Suprapubic skin (tissue), 4 donors: Measurements from ENCODE around the gene TFCP2L1. TPM values are rescaled to one million over a fixed set of nuclear protein-coding genes. Genes with fewer than 3 reads are reported as not detected.
"Not testable (repeated sequence)": the region's sequence is repeated elsewhere in the genome, so short reads cannot be mapped to it uniquely, and the experiment has no call there.

Source experiments
- DNase-seq, 2 donors: peaks; one replicate each; pipeline ENCODE4 v3.0.0-alpha.2; 2019; ENCODE audit warnings: low spot score in 2 of 2
- H3K27ac ChIP-seq: fragments of 200-600 bp; sonication (generic); one replicate; pipeline ENCODE4 v1.5.1; 2019
- H3K27me3 ChIP-seq: fragments of 200-600 bp; sonication (generic); one replicate; pipeline ENCODE4 v1.5.1; 2019
- H3K36me3 ChIP-seq: fragments of 200-600 bp; sonication (generic); one replicate; pipeline ENCODE4 v1.5.1; 2019
- H3K4me1 ChIP-seq: fragments of 200-600 bp; sonication (generic); one replicate; pipeline ENCODE4 v1.5.1; 2019
- H3K4me3 ChIP-seq: fragments of 200-600 bp; sonication (generic); one replicate; pipeline ENCODE4 v1.5.1; 2019; ENCODE audit warnings: mild to moderate bottlenecking
- H3K9me3 ChIP-seq: fragments of 200-600 bp; sonication (generic); one replicate; pipeline ENCODE4 v1.5.1; 2019
- CTCF ChIP-seq, 2 donors: fragments of 200-600 bp in 1 of 2; fragments of 450-650 bp in 1 of 2; sonication (generic) in 1 of 2; IDR thresholded peaks; one replicate each; pipeline ENCODE4 v1.5.1; 2016 to 2019; ENCODE audit warnings: antibody characterized with exemption in 2 of 2, mild to moderate bottlenecking in 1 of 2, moderate library complexity in 1 of 2
- EP300 ChIP-seq: sonication (generic); formaldehyde crosslinking; IDR thresholded peaks from one replicate; pipeline ENCODE4 v1.6.1; 2017; ENCODE audit warnings: antibody characterized with exemption
- POLR2A ChIP-seq, 2 donors: fragments of 450-650 bp; IDR thresholded peaks; one replicate each; pipeline ENCODE4 v1.6.1; 2017; ENCODE audit warnings: antibody characterized with exemption in 2 of 2, mild to moderate bottlenecking in 2 of 2, moderate library complexity in 2 of 2
- POLR2AphosphoS5 ChIP-seq, 3 donors: sonication (generic); formaldehyde crosslinking; IDR thresholded peaks; one replicate each; pipeline ENCODE4 v1.6.1; 2017; ENCODE audit warnings: antibody characterized with exemption in 3 of 3
- WGBS: methylation state at CpG from one replicate; pipeline ENCODE4 v1.1.5; 2018; 5-methylcytosine and 5-hydroxymethylcytosine counted together
- total RNA-seq, 4 donors: library from RNA; depleted of rRNA; stranded (reverse); fragments of >200 nt; gene quantifications; one replicate each; pipeline ENCODE4 v1.1.0, GENCODE V29; 2016

TFCP2L1 gene
- total RNA-seq, 4 donors from 2014 or later, result 33.5 to 64.1 (median 52.7) TPM

DNA sequence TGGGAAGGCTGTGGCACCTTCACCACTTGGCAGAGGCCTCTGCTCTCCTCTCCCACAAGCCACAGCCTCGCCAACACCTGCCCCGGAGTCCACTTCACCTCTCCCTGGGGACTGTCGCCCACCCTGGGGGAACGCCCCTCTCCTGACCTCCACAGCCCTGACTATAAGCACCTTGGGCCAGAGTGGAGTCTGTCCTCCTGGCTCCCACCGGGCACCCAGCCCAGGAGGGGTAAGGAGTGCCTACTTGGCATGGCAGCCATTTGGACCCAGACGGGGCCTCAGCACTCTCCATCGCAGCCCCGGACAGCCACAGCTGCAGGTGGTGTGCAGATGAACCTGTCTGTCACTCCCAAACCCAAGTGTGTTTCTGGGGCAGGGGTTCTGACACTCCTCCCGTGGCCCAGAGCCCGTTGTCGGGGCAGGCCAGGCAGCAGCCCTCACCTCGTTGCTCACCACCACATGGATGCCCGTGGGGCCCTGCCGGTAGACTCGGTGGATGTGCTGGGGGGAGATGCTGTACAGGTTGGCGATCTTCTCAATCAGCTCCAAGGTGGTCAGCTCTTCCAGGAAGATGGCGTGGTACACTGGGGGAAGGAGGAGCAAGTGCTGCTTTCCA lies 53.5 kb downstream of the TFCP2L1 start:
- no peaks in the 10 kb centered on the region for H3K9me3 ChIP-seq
- 85% methylated on average over 12 of the region's 17 CpGs for WGBS
- TF ChIP-seq EP300, result no peak
- no peak for TF ChIP-seq POLR2A (IDR thresholded peaks at IDR 0.05)
- TF ChIP-seq POLR2AphosphoS5 (IDR thresholded peaks at IDR 0.05), result no peak
- TF ChIP-seq CTCF (IDR thresholded peaks at IDR 0.05), result no peak
- no peak overlapping the region for H3K27ac ChIP-seq
- peaks cover 44% of the 10 kb centered on the region for H3K36me3 ChIP-seq
- no peaks in the 10 kb centered on the region for H3K27me3 ChIP-seq
- no peak overlapping the region for H3K4me3 ChIP-seq
- no peak for DNase-seq
- H3K4me1 ChIP-seq, result no peaks in the 10 kb centered on the region

DNA sequence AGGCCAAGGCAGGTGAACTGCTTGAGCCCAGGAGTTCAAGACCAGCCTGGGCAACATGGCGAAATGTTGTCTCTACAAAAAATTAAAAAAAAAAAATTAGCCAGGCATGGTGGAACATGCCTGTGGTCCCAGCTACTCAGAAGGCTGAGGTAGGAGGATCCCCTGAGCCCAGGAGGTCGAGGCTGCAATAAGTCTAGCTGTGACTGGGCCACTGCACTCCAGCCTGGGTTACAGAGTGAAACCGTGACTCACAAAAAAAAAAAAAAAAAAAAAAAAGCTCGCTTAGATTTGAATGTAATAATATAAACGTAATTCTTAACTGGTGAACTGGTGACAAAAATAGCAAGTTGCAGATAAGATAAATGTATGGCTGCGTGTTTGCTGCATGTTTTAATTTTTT lies 56.5 kb downstream of the TFCP2L1 start:
- Histone ChIP-seq H3K27me3 (no peaks in the 10 kb centered on the region), H3K4me3 (no peak overlapping the region), H3K9me3 (no peaks in the 10 kb centered on the region), H3K27ac (no peak overlapping the region), H3K36me3 (peaks cover 37% of the 10 kb centered on the region), H3K4me1 (no peaks in the 10 kb centered on the region)
- DNase-seq, result no peak
- 81% methylated on average over 6 of the region's 6 CpGs for WGBS
- no peak for TF ChIP-seq POLR2AphosphoS5 (IDR thresholded peaks at IDR 0.05)
- no peak for TF ChIP-seq CTCF (IDR thresholded peaks at IDR 0.05)
- no peak for TF ChIP-seq POLR2A (IDR thresholded peaks at IDR 0.05)
- no peak for TF ChIP-seq EP300

DNA sequence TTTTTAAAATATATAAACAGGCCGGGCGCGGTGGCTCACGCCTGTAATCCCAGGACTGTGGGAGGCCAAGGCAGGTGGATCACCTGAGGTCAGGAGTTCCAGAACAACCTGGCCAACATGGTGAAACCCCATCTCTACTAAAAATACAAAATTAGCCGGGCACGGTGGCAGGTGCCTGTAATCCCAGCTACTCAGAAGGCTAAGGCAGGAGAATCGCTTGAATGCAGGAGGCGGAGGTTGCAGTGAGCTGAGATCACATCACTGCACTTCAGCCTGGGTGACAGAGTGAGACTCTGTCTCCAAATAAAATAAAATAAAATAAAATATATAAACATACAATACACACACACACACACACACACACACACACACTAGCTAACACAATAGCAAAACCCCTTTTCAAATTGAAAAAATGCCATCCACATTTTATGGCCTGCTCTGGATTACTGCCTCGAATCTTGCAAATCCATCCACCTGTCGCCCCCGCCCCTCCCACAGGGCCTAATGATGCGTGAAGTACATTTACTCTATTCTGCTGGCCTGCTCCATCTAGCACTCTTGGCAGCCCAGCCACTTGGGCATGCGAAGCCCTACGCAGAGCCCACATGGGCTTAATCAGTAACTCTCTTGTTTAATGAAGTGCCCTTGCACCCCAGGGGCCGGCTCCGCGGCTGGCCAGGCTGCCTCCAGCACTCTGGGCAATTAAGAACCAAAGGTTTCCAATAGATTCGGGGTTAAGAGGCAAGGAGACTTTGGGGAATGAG lies 57.4 kb downstream of the TFCP2L1 start:
- not testable (repeated sequence) for H3K27me3 ChIP-seq, H3K4me1 ChIP-seq, H3K9me3 ChIP-seq, H3K4me3 ChIP-seq, DNase-seq, H3K27ac ChIP-seq
- H3K36me3 ChIP-seq, result peaks cover 37% of the 10 kb centered on the region
- WGBS, result 85% methylated on average over 18 of the region's 18 CpGs

GRCh38 chr2:121225681-121226080 lies 59.3 kb downstream of the TFCP2L1 start:
- not testable (repeated sequence) for DNase-seq, H3K9me3 ChIP-seq, H3K27ac ChIP-seq, H3K27me3 ChIP-seq, H3K4me1 ChIP-seq, H3K4me3 ChIP-seq
- H3K36me3 ChIP-seq, result peaks cover 21% of the 10 kb centered on the region
- 90% methylated on average over 19 of the region's 26 CpGs for WGBS

DNA sequence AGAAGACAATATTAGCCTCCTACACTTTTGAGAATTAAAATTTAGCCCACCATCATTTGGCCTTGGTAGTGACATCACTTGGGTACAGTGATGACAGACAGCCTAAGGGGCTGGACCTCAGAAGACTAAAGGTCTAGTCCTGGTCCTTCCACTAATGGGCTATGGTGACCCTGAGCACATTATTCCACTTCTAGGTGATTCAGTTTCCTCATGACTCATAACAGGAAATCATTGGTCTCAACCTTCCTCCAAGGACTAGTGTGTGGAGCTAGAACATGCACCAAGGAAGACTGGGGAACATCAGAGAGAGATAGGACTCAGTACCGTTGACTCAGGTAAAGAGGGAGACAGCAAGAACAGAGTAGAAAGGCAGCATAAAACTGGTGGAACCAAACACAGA lies 64.0 kb downstream of the TFCP2L1 start:
- no peak overlapping the region for H3K4me3 ChIP-seq
- no peak for DNase-seq
- no peaks in the 10 kb centered on the region for H3K9me3 ChIP-seq
- WGBS, result 92% methylated on average over 1 of the region's 1 CpG
- TF ChIP-seq EP300 (no peak), CTCF (IDR thresholded peaks at IDR 0.05) (no peak), POLR2A (IDR thresholded peaks at IDR 0.05) (no peak), POLR2AphosphoS5 (IDR thresholded peaks at IDR 0.05) (no peak)
- H3K27me3 ChIP-seq, result no peaks in the 10 kb centered on the region
- peaks cover 27% of the 10 kb centered on the region for H3K36me3 ChIP-seq
- no peak overlapping the region for H3K27ac ChIP-seq
- no peaks in the 10 kb centered on the region for H3K4me1 ChIP-seq

GRCh38 chr2:121219866-121220265 lies 65.1 kb downstream of the TFCP2L1 start:
- Histone ChIP-seq H3K9me3 (no peaks in the 10 kb centered on the region), H3K4me3 (no peak overlapping the region), H3K4me1 (no peaks in the 10 kb centered on the region), H3K27me3 (no peaks in the 10 kb centered on the region), H3K27ac (no peak overlapping the region), H3K36me3 (peaks cover 21% of the 10 kb centered on the region)
- no peak for DNase-seq
- 63% methylated on average over 5 of the region's 5 CpGs for WGBS
- TF ChIP-seq POLR2A (IDR thresholded peaks at IDR 0.05) (no peak), CTCF (IDR thresholded peaks at IDR 0.05) (no peak), EP300 (no peak), POLR2AphosphoS5 (IDR thresholded peaks at IDR 0.05) (no peak)
